NCI-H2171 treated with DMSO at 0.1 percent for 48 hours (cell line): ENCODE measurements around the gene CBFA2T2.
A peak's percentile ranks its signal among the peaks of the same experiment; 100 is the strongest.
"Not testable (repeated sequence)": the region's sequence is repeated elsewhere in the genome, so short reads cannot be mapped to it uniquely, and the experiment has no call there.

Experiments used
- DNase-seq: peaks from one replicate; lab custom pipeline; 2025; lab: John Stamatoyannopoulos, UW

The CBFA2T2 gene

GRCh38 chr20:33490023-33490933 lies at the start of gene CBFA2T2:
TSS of gene CBFA2T2 (plus strand) at chr20:33490096. CDS start at chr20:33490268, 172 bp downstream.
- peak; percentile 54 for DNase-seq

GRCh38 chr20:33440562-33440961 lies 49.3 kb upstream of the CBFA2T2 start:
- DNase-seq: not testable (repeated sequence)

- no peak for DNase-seq
These were observed 48.5 kb upstream of the CBFA2T2 start for GRCh38 chr20:33441142-33441955.

- DNase-seq: no peak
These were observed 47.5 kb upstream of the CBFA2T2 start for GRCh38 chr20:33442136-33443005.

- DNase-seq: peak; percentile 59
These were observed 46.8 kb upstream of the CBFA2T2 start for GRCh38 chr20:33443006-33443511.

GRCh38 chr20:33443512-33444239 lies 46.2 kb upstream of the CBFA2T2 start, which contains the start of gene SNTA1:
TSS of gene SNTA1 (minus strand) at chr20:33443763. CDS start at chr20:33443620, 143 bp downstream.
- DNase-seq: peak; percentile 94

- peak; percentile 40 for DNase-seq
These were observed 44.9 kb upstream of the CBFA2T2 start for GRCh38 chr20:33444797-33445560.

- peak; percentile 83 for DNase-seq
These were observed 43.8 kb upstream of the CBFA2T2 start for GRCh38 chr20:33445881-33446625.

- DNase-seq: no peak
These were observed 39.0 kb upstream of the CBFA2T2 start for GRCh38 chr20:33450867-33451266.

GRCh38 chr20:33456916-33457642 lies 32.8 kb upstream of the CBFA2T2 start:
- DNase-seq: peak; percentile 90

- DNase-seq: no peak
These were observed 30.3 kb upstream of the CBFA2T2 start for GRCh38 chr20:33459599-33459998.

- peak; percentile 28 for DNase-seq
These were observed 29.2 kb upstream of the CBFA2T2 start for GRCh38 chr20:33460711-33461110.

GRCh38 chr20:33463332-33464101 lies 26.4 kb upstream of the CBFA2T2 start:
- DNase-seq: no peak

GRCh38 chr20:33464759-33465158 lies 25.1 kb upstream of the CBFA2T2 start:
- DNase-seq: not testable (repeated sequence)

- DNase-seq: peak; percentile 98
These were observed 24.2 kb upstream of the CBFA2T2 start for GRCh38 chr20:33465481-33466302.

GRCh38 chr20:33466303-33466646 lies 23.6 kb upstream of the CBFA2T2 start:
- no peak for DNase-seq

GRCh38 chr20:33470457-33470856 lies 19.4 kb upstream of the CBFA2T2 start:
- DNase-seq: no peak
